Activated T-helper 1 cell treated with anti-CD3 and anti-CD28 coated beads, Interleukin-12 subunit alpha, Interleukin-12 subunit beta, Interleukin-2, Interleukin-4 antibody, amounts not matched to agents 30 ng/mL and 10 ng/mL and 1 ng/mL, durations not matched to agents 14 hours and 24 hours and 36 hours (primary cell): ENCODE data around the gene ADGRV1. TPM values are rescaled to one million over a fixed set of nuclear protein-coding genes. Genes with fewer than 3 reads are reported as not detected.

Source experiments
- DNase-seq: peaks from one replicate; pipeline ENCODE4 v3.0.0; 2021; ENCODE audit warnings: low spot score
- H3K27ac Mint-ChIP-seq: one replicate; pipeline ENCODE4 v1.8.0; 2021; ENCODE audit warnings: mild to moderate bottlenecking, mixed read lengths
- H3K27me3 Mint-ChIP-seq: one replicate; pipeline ENCODE4 v1.8.0; 2022; ENCODE audit warnings: mild to moderate bottlenecking, moderate library complexity, mixed read lengths; ENCODE audit not compliant: insufficient read depth
- H3K36me3 Mint-ChIP-seq: one replicate; pipeline ENCODE4 v1.8.0; 2021; ENCODE audit warnings: low read depth, mixed read lengths
- H3K4me1 Mint-ChIP-seq: one replicate; pipeline ENCODE4 v1.8.0; 2021; ENCODE audit warnings: low read depth, mixed read lengths
- H3K4me3 Mint-ChIP-seq: one replicate; pipeline ENCODE4 v1.8.0; 2021; ENCODE audit warnings: mild to moderate bottlenecking, moderate library complexity, mixed read lengths
- H3K9me3 Mint-ChIP-seq: one replicate; pipeline ENCODE4 v1.8.0; 2021; ENCODE audit warnings: mixed read lengths
- intact Hi-C: fragments of 100-400 bp; cut with micrococcal nuclease; formaldehyde crosslinking; loops from one replicate; pipeline ENCODE4 v1.15.1; 2024
- total RNA-seq: library from RNA; stranded (reverse); gene quantifications from 2 replicates; pipeline ENCODE4 v1.2.3, GENCODE V29; 2022

The ADGRV1 gene
- total RNA-seq, 1 donor from 2014 or later: 0.05 TPM

GRCh38 chr5:90866915-90867731, 308.5 kb downstream of the ADGRV1 start:
- H3K4me3 Mint-ChIP-seq: no peak overlapping the region
- intact Hi-C loops: loop anchor here (1.0 to 5.0 kb wide), 6 partner anchors 66 to 775 kb away; no protein-coding TSS in a partner anchor
- no peak for DNase-seq
- H3K27me3 Mint-ChIP-seq: peaks cover 2% of the 10 kb centered on the region
- no peaks in the 10 kb centered on the region for H3K36me3 Mint-ChIP-seq
- H3K4me1 Mint-ChIP-seq: peaks cover 4% of the 10 kb centered on the region
- no peak overlapping the region for H3K27ac Mint-ChIP-seq
- H3K9me3 Mint-ChIP-seq: no peaks in the 10 kb centered on the region

GRCh38 chr5:90868799-90869198, 310.2 kb downstream of the ADGRV1 start:
- no peak overlapping the region for H3K27ac Mint-ChIP-seq
- peaks cover 2% of the 10 kb centered on the region for H3K27me3 Mint-ChIP-seq
- H3K36me3 Mint-ChIP-seq: no peaks in the 10 kb centered on the region
- DNase-seq: no peak
- intact Hi-C loops: loop anchor here (5.0 kb wide), 1 partner anchor 774 kb away; no protein-coding TSS in a partner anchor
- H3K4me1 Mint-ChIP-seq: peaks cover 4% of the 10 kb centered on the region
- no peak overlapping the region for H3K4me3 Mint-ChIP-seq
- no peaks in the 10 kb centered on the region for H3K9me3 Mint-ChIP-seq

GRCh38 chr5:90871391-90871991, 312.9 kb downstream of the ADGRV1 start:
- no peaks in the 10 kb centered on the region for H3K36me3 Mint-ChIP-seq
- DNase-seq: no peak
- H3K9me3 Mint-ChIP-seq: no peaks in the 10 kb centered on the region
- peaks cover 8% of the 10 kb centered on the region for H3K27me3 Mint-ChIP-seq
- intact Hi-C loops: loop anchor here (5.0 kb wide), 1 partner anchor 291 kb away; no protein-coding TSS in a partner anchor
- H3K27ac Mint-ChIP-seq: peak overlapping the region; percentile 59
- H3K4me3 Mint-ChIP-seq: no peak overlapping the region
- H3K4me1 Mint-ChIP-seq: peaks cover 4% of the 10 kb centered on the region

GRCh38 chr5:90873033-90873517, 314.5 kb downstream of the ADGRV1 start:
- H3K36me3 Mint-ChIP-seq: no peaks in the 10 kb centered on the region
- no peaks in the 10 kb centered on the region for H3K9me3 Mint-ChIP-seq
- peaks cover 4% of the 10 kb centered on the region for H3K4me1 Mint-ChIP-seq
- H3K27ac Mint-ChIP-seq: no peak overlapping the region
- peaks cover 10% of the 10 kb centered on the region for H3K27me3 Mint-ChIP-seq
- intact Hi-C loops: loop anchor here (5.0 kb wide), 1 partner anchor 289 kb away; no protein-coding TSS in a partner anchor
- DNase-seq: no peak
- no peak overlapping the region for H3K4me3 Mint-ChIP-seq

- intact Hi-C loops: loop anchor here (5.0 kb wide), 1 partner anchor 288 kb away; no protein-coding TSS in a partner anchor
- no peaks in the 10 kb centered on the region for H3K36me3 Mint-ChIP-seq
- no peak overlapping the region for H3K27ac Mint-ChIP-seq
- no peak for DNase-seq
- no peaks in the 10 kb centered on the region for H3K9me3 Mint-ChIP-seq
- H3K4me1 Mint-ChIP-seq: peaks cover 4% of the 10 kb centered on the region
- H3K4me3 Mint-ChIP-seq: no peak overlapping the region
- H3K27me3 Mint-ChIP-seq: peaks cover 10% of the 10 kb centered on the region
These were observed 315.5 kb downstream of the ADGRV1 start for GRCh38 chr5:90874066-90874465.

- DNase-seq: no peak
- peaks cover 10% of the 10 kb centered on the region for H3K27me3 Mint-ChIP-seq
- H3K36me3 Mint-ChIP-seq: no peaks in the 10 kb centered on the region
- H3K27ac Mint-ChIP-seq: no peak overlapping the region
- peaks cover 4% of the 10 kb centered on the region for H3K4me1 Mint-ChIP-seq
- H3K9me3 Mint-ChIP-seq: no peaks in the 10 kb centered on the region
- intact Hi-C loops: no loop called here
- no peak overlapping the region for H3K4me3 Mint-ChIP-seq
These were observed 316.9 kb downstream of the ADGRV1 start for GRCh38 chr5:90875456-90875855.

GRCh38 chr5:90876366-90876765, 317.8 kb downstream of the ADGRV1 start:
- Mint-ChIP-seq H3K36me3 (no peaks in the 10 kb centered on the region), H3K4me3 (no peak overlapping the region), H3K9me3 (no peaks in the 10 kb centered on the region), H3K27ac (no peak overlapping the region), H3K27me3 (peaks cover 10% of the 10 kb centered on the region), H3K4me1 (peaks cover 4% of the 10 kb centered on the region)
- intact Hi-C loops: no loop called here
- no peak for DNase-seq

GRCh38 chr5:90877049-90877448, 318.5 kb downstream of the ADGRV1 start:
- H3K4me1 Mint-ChIP-seq: no peaks in the 10 kb centered on the region
- H3K27me3 Mint-ChIP-seq: peaks cover 10% of the 10 kb centered on the region
- H3K4me3 Mint-ChIP-seq: no peak overlapping the region
- no peaks in the 10 kb centered on the region for H3K36me3 Mint-ChIP-seq
- no peak for DNase-seq
- intact Hi-C loops: no loop called here
- H3K9me3 Mint-ChIP-seq: no peaks in the 10 kb centered on the region
- H3K27ac Mint-ChIP-seq: no peak overlapping the region

- Mint-ChIP-seq H3K4me1 (no peaks in the 10 kb centered on the region), H3K4me3 (no peak overlapping the region), H3K27me3 (peaks cover 10% of the 10 kb centered on the region), H3K27ac (no peak overlapping the region), H3K9me3 (no peaks in the 10 kb centered on the region), H3K36me3 (no peaks in the 10 kb centered on the region)
- no peak for DNase-seq
- intact Hi-C loops: no loop called here
These were observed 319.5 kb downstream of the ADGRV1 start for GRCh38 chr5:90878081-90878480.

- intact Hi-C loops: no loop called here
- H3K4me1 Mint-ChIP-seq: no peaks in the 10 kb centered on the region
- DNase-seq: no peak
- no peak overlapping the region for H3K27ac Mint-ChIP-seq
- no peak overlapping the region for H3K4me3 Mint-ChIP-seq
- peaks cover 11% of the 10 kb centered on the region for H3K27me3 Mint-ChIP-seq
- H3K9me3 Mint-ChIP-seq: no peaks in the 10 kb centered on the region
- H3K36me3 Mint-ChIP-seq: no peaks in the 10 kb centered on the region
These were observed 320.1 kb downstream of the ADGRV1 start for GRCh38 chr5:90878549-90879196.

GRCh38 chr5:90881626-90882150, 323.1 kb downstream of the ADGRV1 start:
- Mint-ChIP-seq H3K4me1 (no peaks in the 10 kb centered on the region), H3K27ac (no peak overlapping the region), H3K27me3 (peaks cover 13% of the 10 kb centered on the region), H3K4me3 (no peak overlapping the region), H3K9me3 (no peaks in the 10 kb centered on the region), H3K36me3 (no peaks in the 10 kb centered on the region)
- no peak for DNase-seq
- intact Hi-C loops: no loop called here

GRCh38 chr5:90882448-90882847, 323.9 kb downstream of the ADGRV1 start:
- H3K27me3 Mint-ChIP-seq: peaks cover 11% of the 10 kb centered on the region
- no peaks in the 10 kb centered on the region for H3K4me1 Mint-ChIP-seq
- H3K9me3 Mint-ChIP-seq: no peaks in the 10 kb centered on the region
- H3K4me3 Mint-ChIP-seq: no peak overlapping the region
- intact Hi-C loops: no loop called here
- H3K27ac Mint-ChIP-seq: no peak overlapping the region
- DNase-seq: no peak
- no peaks in the 10 kb centered on the region for H3K36me3 Mint-ChIP-seq
